HG02588 (cell line): ENCODE measurements around the gene SELENOW.
"Not testable (repeated sequence)": the region's sequence is repeated elsewhere in the genome, so short reads cannot be mapped to it uniquely, and the experiment has no call there.

Source experiments
- ATAC-seq: cut with Tn5 transposase; IDR thresholded peaks from one replicate; pipeline ENCODE4 v1.9.1; 2021; ENCODE audit warnings: mild to moderate bottlenecking, moderate library complexity; ENCODE audit not compliant: unreplicated experiment

SELENOW gene

GRCh38 chr19:47756627-47756929, 21.9 kb upstream of the SELENOW start:
- ATAC-seq, result no peak

- no peak for ATAC-seq
Measured at GRCh38 chr19:47756953-47757608, 21.4 kb upstream of the SELENOW start.

DNA sequence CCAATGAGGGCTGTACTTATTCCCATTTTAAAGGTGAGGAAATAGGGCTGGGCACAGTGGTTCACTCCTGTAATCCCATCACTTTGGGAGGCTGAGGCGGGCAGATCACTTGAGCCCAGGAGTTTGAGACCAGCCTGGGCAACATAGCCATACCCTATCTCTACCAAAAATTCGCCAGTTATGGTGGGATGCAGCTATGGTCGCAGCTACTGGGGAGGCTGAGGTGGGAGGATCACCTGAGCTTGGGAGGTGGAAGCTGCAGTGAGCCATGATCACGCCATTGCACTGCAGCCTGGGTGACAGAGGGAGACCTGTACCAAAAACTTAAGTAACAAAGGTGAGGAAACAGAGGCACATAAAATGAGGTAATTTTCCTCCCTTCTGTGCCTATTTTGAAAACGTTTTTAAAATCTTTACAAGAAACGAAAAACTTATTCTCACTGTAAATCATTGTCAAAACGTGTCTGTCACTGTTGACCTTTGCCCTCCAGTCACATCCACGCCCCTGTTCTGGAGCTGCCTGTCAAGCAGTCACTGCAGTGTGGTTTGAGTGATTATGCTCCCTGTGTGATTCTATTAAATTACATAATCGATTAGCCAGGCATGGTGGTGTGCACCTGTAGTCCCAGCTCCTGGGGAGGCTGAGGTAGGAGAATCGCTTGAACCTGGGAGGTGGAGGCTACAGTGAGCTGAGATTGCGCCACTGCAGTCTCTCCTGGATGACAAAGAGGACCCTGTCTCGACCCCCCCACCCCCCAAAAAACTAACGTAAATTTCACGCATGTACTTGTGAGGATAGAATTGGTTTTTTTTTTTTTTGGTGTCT, 20.7 kb upstream of the SELENOW start:
- ATAC-seq, result no peak

DNA sequence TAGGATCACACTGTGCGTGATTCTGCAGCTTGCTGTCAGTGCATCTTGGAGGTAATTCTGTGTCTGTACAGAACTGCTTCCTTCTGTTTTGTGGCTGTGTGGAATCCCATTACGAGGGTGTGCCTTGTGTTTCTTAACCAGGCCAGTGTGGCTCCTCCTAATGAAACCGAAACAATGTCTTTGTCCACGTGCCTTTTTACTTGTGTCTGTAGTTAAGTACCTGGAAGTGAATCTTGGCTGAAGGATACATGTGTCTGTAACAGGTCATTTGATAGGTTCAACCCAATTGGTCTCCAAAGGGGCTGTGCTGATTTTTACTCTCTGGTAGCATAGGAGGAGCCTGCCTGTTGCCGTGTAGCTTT, 20.1 kb upstream of the SELENOW start:
- ATAC-seq, result no peak

DNA sequence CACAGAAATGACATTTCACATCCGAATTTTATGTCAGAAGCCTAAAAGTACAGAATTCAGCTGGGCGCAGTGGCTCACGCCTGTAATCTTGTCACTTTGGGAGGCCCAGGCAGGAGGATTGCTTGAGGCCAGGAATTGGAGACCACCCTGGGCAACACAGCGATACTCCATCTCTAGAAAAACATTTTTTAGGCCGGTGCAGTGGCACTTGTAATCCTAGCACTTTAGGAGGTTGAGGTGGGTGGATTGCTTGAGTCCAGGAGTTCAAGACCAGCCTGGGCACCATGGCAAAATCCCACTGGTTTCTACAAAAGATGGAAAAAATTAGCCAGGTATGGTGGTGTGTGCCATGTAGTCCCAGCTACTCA, 17.9 kb upstream of the SELENOW start:
- no peak for ATAC-seq

- no peak for ATAC-seq
Measured at GRCh38 chr19:47761566-47761965, 16.9 kb upstream of the SELENOW start.

- ATAC-seq, result no peak
Measured at GRCh38 chr19:47762151-47762550, 16.4 kb upstream of the SELENOW start.

GRCh38 chr19:47762615-47763308, 15.7 kb upstream of the SELENOW start:
- no peak for ATAC-seq

DNA sequence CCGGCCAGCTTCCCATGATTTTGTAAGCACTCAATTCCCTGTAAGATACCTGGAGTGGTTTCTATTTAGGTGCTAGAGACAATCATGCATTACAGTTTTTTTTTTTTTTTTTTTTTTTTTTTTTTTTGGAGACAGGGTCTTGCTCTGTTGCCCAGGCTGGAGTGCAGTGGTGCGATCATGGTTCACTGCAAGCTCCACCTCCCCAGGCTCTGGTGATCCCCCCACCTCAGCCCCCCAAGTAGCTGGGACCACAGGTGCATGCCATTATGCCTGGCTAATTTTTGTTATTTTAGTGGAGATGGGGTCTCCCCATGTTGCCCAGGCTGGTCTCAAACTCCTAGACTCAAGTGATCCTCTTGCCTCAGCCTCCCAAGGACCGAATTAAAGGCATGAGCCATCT, 13.8 kb upstream of the SELENOW start:
- ATAC-seq, result not testable (repeated sequence)

- ATAC-seq, result no peak
Measured at GRCh38 chr19:47765523-47766358, 12.8 kb upstream of the SELENOW start.

DNA sequence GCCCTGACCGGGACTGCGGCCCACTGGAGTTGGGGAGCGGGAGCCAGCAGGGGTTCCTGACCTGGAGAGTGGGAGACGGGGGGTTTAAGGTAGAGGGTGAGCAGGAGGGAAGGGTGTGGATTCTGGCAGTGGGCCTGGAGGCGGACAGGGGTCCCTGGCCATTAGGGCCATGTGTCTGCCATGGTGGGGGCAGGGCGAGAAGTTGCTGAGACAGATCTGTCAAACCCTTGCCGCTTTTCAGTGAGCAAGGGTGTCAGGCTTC, 12.2 kb upstream of the SELENOW start:
- no peak for ATAC-seq

GRCh38 chr19:47766670-47767069, 11.8 kb upstream of the SELENOW start:
- ATAC-seq, result no peak

GRCh38 chr19:47767349-47767748, 11.2 kb upstream of the SELENOW start:
- no peak for ATAC-seq

DNA sequence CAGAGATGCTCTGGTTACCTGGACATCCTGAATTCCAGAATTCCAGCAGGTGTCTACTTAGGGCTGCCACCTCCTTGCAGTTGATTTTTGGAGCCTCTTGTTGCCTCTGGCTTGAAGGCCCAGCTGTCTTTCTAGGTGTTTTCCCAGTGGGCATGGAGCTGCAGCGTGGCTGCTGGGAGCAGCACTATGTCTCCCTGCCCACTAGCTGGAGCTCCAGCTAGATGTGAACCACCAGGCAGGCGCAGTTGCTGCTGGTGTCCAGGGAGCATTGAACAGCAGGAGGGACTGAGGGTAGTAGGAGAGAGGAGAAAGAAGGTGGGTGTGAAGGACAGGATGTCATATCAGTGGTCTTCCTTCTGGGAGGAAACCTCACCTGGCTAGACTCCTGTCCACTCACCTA, 9.9 kb upstream of the SELENOW start:
- ATAC-seq, result no peak

DNA sequence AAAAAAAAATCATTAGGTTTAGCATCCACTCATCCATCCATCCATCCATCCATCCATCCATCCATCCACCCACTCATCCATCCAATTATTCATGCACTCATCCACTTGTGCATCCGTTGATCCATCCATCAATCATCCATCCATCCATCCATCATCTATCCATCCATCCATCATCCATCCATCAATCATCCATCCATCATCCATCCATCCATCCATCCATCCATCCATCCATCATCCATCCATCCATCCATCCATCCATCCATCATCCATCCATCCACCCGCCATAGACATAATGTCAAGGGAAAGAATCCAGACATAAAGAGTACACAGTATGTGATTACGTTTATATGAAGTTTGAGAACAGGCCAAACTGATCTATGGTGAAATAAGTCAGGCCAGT, 9.0 kb upstream of the SELENOW start:
- no peak for ATAC-seq

DNA sequence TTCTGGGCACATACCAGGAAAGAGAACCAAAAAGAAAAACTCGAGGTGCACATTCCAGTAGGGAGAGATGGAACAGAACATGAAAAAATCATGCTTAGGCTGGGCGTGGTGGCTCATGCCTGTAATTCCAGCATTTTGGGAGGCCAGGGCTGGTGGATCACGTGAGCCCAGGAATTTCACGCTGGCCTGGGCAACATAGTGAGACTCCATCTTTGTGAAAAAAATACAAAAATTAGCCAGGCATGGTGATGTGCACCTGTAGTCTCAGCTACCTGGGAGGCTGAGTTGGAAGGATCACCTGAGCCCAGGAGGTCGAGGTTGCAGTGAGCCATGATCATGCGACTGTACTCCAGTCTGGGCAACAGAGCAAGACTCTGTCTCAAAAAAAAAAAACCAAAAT, 7.2 kb upstream of the SELENOW start:
- not testable (repeated sequence) for ATAC-seq

DNA sequence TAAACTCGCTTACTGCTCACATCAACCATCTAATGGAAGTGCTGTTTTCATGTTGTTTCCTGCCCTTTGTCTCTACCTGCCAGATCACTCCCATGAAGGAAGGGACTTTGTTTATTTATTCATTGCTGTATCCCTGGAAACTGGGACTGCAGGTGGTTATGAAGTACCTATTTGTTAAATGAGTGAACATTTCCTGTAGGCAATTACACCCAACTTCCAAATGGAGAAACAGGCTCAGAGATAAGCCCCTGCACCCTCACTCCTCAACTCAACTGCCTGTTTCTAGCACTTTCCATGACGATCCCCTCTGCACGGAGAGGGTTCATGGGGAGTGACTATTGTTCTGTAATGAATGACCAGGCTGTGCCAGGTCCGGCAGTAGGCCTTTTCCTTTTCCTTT, 1.9 kb upstream of the SELENOW start:
- ATAC-seq, result no peak

GRCh38 chr19:47777245-47778048, 1.1 kb upstream of the SELENOW start:
- ATAC-seq, result not testable (repeated sequence)

- no peak for ATAC-seq
Measured at GRCh38 chr19:47778954-47779351, 450 bp downstream of the SELENOW start.

- no peak for ATAC-seq
Measured at GRCh38 chr19:47779524-47780214, 1.2 kb downstream of the SELENOW start.
